8988T (cell line): ENCODE measurements around the gene ADAMTS19.

ENCODE experiments used
- DNase-seq: peaks from one replicate; pipeline ENCODE4 v3.0.0; 2011

ADAMTS19 gene

DNA sequence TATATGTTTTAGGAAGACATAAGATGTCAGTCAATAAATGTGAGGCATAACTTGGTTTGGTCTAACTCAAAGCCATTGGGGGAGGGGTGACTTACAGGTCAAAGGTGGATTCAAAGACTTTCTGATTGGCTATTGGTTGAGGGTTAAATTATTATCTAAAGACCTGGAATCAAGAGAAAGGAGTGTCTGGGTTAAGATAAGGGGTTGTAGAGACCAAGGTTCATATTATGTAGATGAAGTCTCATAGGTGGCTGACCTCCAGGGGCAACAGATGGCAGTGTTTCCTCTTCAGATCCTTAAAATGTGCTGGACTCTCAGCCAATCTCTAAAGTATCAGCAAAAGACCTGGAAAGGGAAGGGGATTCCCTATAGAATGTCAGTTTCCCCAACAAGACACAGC, 236.5 kb downstream of the ADAMTS19 start:
- no peak for DNase-seq

DNA sequence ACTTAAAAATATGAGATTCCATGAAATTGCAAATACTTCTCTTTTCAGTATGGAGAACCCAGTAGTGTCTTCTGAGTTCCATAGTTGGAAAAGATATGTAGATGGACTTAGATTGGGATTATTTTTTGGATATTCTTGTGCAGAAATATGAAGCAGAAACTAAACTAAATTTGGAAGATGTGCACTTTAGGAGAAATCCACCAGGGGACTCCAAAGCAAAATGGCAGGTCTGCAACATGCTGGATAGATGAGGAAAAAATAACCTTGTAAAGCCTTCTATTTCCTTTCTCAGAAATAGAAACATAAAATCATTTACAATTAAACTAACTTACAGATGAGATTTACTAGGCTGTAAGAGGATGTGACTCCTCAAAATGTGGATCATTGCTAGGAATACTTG, 238.6 kb downstream of the ADAMTS19 start:
- DNase-seq, result no peak

DNA sequence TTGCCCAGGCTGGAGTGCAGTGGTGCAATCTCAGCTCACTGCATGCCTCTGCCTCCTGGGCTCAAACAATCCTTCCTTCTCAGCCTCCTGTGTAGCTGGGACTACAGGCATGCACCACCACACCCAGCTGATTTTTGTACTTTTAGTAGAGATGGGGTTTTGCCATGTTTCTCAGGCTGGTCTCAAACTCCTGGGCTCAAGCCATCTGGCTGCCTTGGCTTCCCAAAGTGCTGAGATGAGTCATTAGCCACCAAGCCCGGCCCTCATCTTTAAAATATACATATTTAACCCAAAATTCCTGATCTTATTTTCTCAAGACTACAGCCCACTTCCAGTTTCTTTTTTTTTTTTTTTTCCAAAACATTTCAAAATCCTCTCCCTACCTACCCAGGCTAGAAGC, 256.1 kb downstream of the ADAMTS19 start:
- no peak for DNase-seq

DNA sequence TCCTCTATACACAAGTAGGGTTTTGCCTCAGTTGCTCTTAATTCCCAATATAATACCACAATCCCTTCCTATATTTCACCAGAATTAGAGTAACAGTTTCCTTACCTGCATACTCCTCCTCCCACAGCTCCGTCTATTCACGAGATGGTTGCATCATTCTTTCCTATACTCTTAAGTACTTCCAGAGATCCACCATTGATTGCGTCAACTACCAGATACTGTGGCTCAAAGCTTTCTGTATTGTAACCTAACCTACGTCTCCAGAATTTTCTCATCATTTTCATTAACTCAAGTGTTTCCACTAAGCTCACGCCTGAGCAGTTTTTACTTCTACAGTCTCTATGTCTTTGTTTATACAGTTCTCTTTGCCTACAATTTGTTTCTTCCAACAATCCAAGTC, 256.6 kb downstream of the ADAMTS19 start:
- DNase-seq, result no peak

DNA sequence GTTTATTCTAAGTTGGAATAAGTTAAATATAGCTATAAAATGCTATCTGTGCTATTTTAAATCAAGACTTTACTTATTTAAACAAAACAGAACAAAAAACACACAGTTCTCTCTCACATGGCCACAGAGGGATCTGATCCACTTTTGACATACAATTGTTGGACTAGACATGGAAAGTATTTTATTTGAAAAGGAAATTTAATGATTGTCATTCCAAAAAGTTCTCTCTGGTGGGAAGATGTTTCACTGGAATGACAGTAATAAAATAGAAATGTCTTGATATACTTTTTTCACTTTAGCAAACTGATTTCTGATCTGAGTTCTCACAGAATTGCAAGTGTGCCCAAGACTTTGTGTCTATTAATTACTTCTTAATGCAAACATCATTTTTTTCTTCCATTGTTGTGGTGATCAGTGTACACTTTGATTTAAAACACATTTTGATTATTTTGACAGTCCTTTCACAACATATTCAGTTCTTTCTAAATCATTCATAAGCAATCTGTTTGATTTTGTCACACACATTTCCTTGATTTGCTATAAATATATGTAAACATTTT, 257.7 kb downstream of the ADAMTS19 start:
- no peak for DNase-seq

DNA sequence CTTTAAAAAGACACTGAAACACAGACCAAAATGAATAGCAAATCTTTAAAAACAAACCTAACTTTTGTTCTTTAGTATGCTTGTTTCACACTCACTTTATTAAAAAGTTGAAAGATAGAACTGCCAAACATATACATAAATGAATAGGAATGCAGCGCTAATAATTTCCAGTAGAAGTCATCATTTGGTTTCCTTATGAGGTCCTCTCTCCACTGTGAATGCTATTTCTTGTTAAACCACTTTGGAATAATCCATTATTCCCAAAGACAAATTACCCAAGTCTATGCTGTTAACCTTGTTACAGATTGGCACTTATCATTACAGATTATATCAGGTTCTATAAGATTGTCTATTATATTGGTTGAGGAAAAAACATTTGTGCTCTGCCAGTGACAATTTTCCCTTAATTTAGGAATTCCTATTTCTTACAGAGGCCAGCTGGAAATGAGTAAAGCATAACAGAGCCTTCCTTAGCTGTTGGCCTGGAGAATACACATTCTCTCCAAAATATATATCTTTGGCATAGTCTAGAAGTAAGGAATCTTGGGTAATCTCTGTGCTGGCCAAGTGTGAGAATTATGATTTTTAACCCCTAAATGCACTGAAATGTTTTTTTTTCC, 258.5 kb downstream of the ADAMTS19 start:
- no peak for DNase-seq

DNA sequence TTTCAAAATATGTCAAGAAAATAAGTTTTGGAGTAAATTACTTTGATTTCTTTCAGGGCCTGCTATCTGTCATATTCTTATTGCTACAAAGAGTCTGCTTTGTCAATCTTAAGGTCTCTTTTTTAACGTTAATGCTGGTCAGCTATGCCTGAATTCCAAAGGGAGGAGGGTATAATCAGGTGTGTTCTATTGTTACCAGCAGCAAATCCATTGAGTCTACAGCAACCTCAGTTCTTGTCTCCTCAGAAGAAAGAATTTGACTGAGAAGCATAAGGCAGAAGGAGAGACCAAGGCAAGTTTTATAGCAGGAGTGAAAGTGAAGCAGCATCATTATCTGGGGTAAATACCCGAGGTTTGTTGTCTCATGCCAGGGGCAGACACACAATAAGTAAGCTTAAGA, 264.1 kb downstream of the ADAMTS19 start:
- no peak for DNase-seq

DNA sequence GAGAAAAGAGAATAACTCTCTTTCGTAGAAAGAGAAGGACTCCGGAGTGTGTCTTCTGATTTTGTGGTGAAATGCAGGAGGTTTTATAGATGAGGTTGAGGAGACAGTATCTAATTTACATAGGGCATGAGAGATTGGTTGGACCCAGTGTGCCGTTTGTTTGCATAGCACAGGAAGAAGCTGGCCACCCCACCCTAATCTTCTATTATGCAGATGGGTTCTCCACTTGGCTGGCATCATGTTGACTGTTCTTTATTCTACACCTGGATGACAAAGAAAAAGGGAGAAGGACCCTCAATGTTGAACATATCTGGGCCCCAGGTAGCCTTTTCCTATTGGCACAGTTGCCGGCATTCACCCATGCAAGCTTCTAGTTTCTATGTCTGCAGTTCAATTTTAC, 264.5 kb downstream of the ADAMTS19 start:
- DNase-seq, result no peak

DNA sequence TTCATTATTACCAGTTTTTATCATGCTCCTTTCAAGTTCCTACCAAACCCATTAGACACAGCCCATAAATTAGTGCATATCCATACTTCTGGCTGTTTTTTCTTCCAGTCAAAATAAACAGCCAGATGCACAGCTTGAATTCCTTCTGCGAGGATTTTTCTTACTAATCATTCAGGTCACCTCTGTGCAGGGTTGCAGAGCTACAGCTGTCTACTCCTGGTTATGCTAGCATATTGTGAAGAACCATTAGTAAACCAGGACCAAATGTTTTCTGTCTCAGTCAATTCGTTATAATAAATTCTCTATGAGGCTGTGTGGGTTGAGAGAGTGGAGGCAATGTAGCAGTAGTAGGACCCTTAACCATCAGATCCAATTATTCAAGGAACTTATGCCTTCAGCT, 279.7 kb downstream of the ADAMTS19 start:
- no peak for DNase-seq

DNA sequence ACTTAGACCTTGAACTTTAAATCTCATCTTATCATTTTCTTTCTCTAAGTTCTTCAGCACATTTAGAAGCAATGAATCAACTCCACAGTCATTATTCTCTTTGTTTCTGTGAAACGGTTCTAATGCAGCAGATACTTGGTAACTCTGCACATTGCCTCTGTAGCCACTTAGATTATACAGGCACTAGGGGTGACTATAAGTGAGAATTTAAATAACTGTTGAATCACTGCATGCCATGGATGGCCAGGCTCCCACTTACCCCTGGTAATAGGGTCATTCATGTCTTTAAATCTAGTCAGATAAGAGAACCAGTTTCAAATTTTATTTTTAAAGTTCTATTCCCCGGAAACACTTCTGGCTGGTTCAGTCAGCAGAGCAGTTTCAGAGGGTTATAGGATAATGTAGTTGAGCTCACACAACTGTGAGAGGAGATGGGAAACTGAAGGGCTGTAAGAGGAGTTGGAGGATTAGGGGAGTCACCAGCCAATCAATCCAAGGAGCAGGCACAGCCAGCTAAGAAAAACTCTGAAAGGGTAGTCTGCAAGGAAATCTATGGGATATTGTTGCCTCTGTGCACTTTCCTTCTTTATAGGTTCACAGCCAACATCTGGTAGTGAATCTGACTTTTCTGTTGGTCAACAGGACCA, 283.6 kb downstream of the ADAMTS19 start:
- no peak for DNase-seq

DNA sequence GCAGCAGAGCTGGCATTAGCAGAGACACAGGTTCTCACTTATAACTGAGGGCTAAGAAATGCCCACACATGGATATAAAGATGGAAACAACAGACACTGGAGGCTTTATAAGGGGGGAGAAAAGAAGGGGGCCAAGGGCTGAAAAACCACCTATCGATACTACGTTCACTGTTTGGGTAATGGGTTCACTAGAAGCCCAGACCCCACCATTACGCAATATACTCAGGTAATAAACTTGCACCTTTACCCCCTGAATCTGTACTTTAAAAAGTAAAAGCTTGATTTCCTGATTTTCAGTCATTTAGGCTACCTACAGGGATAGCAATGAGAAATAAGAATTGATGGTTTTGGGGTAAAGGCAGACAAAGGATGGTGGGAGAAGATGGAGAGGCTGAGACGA, 285.9 kb downstream of the ADAMTS19 start:
- DNase-seq, result no peak

DNA sequence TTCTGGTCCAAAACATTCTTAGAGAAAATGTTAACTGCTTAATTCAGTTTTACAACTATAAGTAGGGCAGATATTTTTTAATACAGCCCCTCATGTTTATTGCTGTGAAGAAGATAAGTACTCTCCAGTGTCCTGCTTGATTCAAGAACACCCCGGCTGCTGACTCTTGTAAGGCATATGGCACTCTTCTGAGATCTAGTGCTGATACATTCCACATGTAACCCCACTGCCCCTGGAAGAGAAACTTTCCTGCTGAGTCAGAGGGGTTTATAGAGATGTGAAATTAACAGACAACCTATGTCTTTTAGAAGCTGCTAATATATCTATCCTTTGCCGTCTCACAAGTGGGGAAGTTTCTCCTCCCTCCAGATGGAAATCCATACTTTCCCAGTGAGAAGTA, 286.8 kb downstream of the ADAMTS19 start:
- no peak for DNase-seq

DNA sequence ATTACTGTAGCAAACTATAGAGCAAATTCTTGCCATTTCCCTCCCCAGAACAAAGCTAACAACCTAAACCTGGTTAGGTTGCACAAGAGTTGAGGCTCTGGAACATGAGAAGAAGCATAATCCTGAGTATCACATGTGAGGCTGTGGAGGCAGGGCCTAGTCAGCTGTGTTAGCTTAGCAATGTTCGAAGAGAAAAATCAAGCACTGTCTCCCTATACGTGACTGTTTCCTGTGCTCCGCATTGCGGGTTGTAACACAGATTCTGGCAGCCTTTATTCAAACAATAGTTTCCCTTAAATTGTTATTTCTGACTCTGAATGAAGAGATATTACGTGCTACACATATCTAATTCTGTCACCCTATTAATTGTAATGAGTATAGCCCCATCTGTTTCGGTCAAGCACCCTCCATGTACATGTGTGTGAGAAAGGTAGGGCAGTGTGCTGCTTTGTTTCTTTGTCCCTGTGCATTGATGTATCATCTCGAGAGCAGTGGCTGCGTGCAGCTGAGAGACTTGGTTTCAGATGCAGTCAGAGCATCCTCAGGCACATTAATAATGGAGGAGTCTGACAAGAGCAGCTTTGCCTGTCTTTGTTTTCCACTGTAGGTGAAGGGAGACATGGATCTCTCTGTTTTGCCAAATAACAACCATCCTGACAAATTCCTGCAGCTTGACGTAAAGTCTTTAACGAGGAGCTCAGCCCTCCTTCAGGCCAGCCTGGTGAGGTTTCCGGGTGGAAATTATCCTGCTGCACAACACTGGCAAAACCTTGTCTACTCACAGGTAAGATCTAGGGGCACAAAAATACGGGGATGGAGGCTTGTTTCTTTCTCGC, 287.7 kb downstream of the ADAMTS19 start, which contains the start of gene MINAR2:
TSS of gene MINAR2 (plus strand) at position 523 of the 836 bp plus-strand sequence. CDS start at position 620, 97 bp downstream.
- DNase-seq, result no peak

DNA sequence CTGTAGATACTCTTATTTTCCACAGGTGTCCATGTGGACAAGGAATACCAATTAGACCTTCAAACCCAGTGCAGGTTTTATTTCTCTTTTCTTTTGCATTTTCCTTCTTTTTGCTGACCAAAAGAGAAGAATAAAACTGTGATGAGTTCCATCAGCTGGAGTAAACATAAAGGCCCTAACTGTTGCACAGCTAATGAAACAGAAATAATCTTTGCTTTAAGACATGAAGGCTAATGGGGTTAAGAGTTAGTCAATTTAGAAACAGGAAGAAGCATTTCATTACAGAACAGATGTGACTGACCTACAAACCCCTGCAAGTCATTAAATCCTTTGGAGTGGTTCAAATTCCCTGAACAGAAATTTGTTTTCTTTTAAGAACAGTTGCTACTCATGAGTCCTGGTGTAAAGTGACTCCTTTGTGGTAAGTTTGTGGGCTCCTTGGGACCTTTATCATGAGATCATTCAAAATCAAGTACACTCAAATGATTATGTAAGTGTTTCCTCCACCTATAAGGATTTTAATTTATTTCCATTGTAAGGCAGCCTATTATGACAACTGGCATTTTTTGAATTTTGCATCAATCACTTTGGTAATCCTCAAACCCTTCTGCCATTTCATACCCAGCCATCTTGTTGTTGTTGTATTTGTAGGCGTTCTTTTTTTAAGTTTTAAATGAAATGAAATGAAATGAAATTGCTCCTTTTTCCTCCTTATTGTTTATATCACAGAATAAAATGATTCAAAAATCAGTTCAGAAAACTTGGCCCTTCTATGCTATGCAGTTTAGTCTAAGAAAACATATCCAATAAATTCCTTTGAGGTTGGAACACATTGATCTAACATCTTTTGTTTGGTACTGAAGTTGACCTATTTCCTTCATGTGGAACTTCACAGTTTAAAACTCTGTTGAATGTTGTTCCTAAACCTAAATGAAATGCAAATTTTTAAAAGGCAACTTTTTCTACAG, 289.1 kb downstream of the ADAMTS19 start:
- DNase-seq, result no peak

DNA sequence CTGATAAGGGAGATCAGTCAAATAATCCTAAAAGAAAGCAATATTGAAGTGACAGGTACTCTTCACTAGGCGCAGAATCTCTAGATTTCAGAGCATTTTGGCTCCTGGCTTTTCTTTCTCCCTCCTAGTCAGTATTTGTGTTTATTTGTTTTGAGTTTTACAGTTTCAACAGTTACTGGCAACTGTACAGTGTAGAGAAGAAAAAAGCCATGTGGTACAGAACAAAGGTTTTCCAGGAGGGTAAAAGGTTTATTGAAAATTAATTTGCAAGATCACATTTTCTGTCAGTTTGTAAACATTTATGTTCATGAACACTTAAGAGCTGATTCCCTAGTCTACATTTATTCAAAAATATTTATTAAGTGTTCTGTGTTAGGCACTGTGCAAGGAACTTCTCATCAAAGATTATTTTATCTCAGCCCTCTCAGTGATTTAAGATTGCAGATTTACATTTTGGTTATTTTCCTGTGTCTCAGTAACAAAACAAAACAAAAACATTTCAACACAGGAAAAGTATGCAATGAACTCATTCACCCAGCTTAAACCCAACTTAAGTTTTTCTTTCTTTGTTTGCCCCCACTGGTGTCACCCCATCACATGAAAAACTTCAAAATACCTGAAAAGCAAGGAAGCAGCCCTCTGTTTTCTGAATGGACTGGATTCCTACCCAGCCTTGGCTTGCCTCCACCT, 300.7 kb downstream of the ADAMTS19 start:
- DNase-seq, result no peak

DNA sequence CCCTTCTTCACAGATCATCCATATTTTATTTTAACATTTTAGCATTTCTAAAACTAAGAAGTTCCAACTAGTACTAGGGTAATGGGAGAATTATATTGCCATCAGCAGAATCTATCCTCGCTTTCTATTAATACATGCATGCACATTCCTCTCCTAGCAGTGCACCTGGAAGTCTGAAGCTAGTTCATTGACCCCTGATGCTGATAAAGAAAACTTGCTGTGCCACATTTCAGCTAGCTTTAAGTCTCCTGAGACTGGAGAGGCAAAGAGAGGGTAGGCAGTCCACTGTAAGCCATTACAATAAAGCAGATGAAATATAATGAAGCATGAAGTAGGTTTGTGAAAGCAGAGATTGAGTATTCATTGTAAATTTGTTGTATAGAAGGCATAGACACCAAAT, 303.6 kb downstream of the ADAMTS19 start:
- no peak for DNase-seq

DNA sequence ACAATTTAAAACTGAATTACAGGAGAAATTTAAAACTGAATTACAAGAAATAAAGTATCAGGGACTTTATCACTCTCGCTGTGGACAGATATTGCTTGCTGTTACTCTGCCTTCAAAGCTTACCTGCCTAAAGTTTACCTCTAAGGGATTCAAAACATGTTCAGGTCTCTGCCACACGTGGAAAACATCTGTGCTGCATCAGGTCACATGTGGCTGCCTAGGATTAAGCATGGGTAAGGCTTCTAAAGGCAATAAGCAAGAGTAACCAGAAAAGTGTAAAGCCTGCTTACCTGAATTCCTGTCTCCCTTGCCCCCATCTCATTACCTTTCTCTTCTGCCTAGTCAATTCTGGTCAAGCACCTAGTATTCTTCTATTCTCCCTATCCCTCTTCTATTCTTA, 306.7 kb downstream of the ADAMTS19 start:
- DNase-seq, result no peak

DNA sequence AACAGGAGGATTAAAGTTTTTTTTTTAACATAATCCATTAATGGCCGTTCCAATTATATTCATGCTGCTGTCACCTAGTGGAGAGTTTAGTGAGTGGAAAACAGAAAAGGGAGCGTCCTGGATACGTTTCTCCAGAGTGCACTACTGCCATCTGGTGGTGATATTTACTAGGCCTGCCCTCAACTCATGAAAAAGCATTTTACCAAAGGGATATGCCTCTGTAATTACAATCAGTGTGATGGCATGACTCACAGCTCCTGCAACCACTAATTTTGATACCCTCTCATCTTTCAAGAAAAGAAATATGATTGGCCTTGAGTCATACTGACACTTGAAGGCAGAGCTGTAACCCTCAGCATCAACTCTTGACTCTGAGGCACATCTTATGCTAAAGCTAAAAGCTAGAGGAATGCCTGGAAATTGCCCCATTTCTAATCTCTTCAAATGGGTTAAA, 307.9 kb downstream of the ADAMTS19 start:
- no peak for DNase-seq

DNA sequence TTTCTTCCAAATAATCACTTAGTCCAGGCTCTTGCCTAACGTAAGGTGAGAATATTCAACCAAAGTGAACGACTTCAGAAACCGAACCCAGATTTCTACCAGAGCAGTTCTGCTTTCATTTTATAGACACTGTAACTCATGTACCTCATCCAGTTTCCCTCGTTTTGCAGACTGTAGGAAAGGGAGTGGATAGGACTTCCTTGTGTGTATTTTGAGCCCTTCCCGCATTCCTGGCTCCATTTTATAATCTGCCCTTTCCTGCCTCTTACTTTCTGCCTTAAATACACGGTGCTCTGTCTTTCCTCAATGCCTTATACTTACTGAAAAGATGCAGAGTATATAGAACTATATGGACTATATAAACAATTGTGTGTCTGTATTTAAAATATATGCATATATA, 308.6 kb downstream of the ADAMTS19 start:
- no peak for DNase-seq

DNA sequence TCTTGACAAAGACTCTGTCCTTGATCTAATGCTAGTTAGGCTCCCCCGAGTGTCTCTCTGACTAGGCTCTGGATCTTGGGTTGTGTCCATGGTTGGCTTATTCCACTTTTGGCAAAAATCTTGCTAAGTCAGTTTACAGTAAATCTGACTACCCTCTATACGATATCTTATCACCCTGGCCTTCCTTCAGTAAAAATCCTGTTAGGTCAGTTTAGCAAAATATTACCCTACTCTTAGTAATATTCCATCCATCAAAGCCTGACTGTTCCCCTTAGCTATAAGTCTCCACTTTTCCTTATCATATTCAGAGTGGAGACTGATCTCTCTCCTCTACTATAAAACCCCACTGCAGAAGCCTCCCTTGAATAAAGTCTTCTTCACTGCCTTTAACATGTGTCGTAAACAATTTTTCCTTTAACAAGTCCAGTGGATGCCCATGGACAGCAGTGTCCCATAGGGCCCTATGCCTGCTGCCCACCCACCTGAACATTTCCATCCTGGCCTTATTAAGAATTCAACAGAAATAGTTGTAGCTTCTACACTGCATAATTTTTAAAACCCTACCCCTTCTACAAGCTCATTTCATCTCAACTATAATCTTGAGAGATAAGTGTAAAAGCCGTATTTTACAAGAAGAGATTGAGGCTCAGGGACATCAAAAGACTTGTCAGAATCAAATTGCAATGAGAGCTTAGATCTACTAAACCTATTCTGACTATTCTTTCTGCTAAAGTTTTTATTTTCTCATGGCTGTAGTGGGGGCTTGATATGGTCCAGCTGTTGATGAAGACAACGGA, 310.1 kb downstream of the ADAMTS19 start:
- no peak for DNase-seq
